ENCODE measurements around the gene LPP. TPM values are rescaled to one million over a fixed set of nuclear protein-coding genes. Genes with fewer than 3 reads are reported as not detected.
A peak's percentile ranks its signal among the peaks of the same experiment; 100 is the strongest.

LPP gene
- total RNA-seq, 4 donors from 2014 or later = 109 to 170 (median 132) TPM

- TF ChIP-seq, protein P1, sequence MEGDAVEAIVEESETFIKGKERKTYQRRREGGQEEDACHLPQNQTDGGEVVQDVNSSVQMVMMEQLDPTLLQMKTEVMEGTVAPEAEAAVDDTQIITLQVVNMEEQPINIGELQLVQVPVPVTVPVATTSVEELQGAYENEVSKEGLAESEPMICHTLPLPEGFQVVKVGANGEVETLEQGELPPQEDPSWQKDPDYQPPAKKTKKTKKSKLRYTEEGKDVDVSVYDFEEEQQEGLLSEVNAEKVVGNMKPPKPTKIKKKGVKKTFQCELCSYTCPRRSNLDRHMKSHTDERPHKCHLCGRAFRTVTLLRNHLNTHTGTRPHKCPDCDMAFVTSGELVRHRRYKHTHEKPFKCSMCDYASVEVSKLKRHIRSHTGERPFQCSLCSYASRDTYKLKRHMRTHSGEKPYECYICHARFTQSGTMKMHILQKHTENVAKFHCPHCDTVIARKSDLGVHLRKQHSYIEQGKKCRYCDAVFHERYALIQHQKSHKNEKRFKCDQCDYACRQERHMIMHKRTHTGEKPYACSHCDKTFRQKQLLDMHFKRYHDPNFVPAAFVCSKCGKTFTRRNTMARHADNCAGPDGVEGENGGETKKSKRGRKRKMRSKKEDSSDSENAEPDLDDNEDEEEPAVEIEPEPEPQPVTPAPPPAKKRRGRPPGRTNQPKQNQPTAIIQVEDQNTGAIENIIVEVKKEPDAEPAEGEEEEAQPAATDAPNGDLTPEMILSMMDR (IDR thresholded peaks at IDR 0.05) = peak in 3 of 6 experiments; percentile 46 to 65 (median 59)
- TF ChIP-seq POLR2A (IDR thresholded peaks at IDR 0.05) = no peak
- DNase-seq = peak in 1 of 3 donors; percentile 67
- Histone ChIP-seq H3K9me3 (no peaks in the 10 kb centered on the region), H3K27ac (peak overlapping the region in 2 of 4 donors; percentile 48 to 74), H3K36me3 (no peaks in the 10 kb centered on the region), H3K4me3 (no peak overlapping the region), H3K27me3 (no peaks in the 10 kb centered on the region), H3K4me1 (peaks cover 0 to 28% (median 0%) of the 10 kb centered on the region in 4 donors)
Observed at GRCh38 chr3:188283347-188283746, 129.4 kb downstream of the LPP start.

DNA sequence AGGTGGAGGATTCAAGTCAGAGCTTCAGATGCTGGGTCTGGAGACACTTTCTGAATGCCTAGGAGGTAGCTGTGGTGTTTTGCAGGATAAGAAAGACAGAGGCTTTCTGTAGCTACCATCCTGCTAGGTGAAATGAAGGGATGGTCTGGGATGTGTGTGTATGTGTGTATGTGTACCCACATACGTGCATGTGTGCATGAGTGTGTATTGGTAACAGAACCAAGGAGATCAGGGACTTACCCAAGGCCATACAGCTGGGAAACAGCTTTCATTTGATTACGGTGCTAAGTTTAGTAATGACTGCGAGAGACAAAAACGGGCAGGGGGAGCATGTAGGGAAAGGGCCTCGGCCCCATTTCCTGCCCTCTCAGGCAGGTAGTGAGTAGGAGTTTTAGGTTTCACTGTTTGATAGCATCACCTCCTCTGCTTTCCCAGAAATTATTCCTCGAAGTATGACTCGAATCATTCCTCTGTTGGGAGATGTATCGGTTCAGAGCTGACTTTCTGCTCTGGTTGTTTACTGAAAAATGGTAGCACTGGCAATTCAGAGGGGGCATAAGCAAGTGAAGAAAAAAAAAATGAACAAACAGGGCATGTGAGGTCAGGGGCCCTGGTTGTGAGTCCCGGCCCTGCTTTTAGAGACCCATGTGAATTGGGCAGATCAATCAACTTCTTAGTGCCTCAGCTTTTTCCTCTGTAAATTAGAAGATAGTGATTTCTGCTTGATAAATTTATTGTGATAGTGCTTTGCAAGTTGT is 130.7 kb downstream of the LPP start:
- H3K4me1 ChIP-seq = peaks cover 0 to 28% (median 0%) of the 10 kb centered on the region in 4 donors
- no peak overlapping the region for H3K4me3 ChIP-seq
- no peaks in the 10 kb centered on the region for H3K27me3 ChIP-seq
- H3K27ac ChIP-seq = peak overlapping the region in 2 of 4 donors; percentile 7 to 74
- H3K9me3 ChIP-seq = no peaks in the 10 kb centered on the region
- no peaks in the 10 kb centered on the region for H3K36me3 ChIP-seq
- peak in 1 of 3 donors; percentile 22 for DNase-seq
- TF ChIP-seq, protein P1 (IDR thresholded peaks at IDR 0.05) = no peak
- TF ChIP-seq POLR2A (IDR thresholded peaks at IDR 0.05) = no peak

GRCh38 chr3:188286087-188286513 is 132.1 kb downstream of the LPP start:
- DNase-seq = peak in 1 of 3 donors; percentile 56
- Histone ChIP-seq H3K27me3 (no peaks in the 10 kb centered on the region), H3K36me3 (no peaks in the 10 kb centered on the region), H3K9me3 (no peaks in the 10 kb centered on the region), H3K4me3 (no peak overlapping the region), H3K27ac (peak overlapping the region in 3 of 4 donors; percentile 22 to 74 (median 30)), H3K4me1 (peaks cover 0 to 31% (median 0%) of the 10 kb centered on the region in 4 donors)
- TF ChIP-seq, protein P1 (IDR thresholded peaks at IDR 0.05) = no peak
- TF ChIP-seq POLR2A (IDR thresholded peaks at IDR 0.05) = no peak

DNA sequence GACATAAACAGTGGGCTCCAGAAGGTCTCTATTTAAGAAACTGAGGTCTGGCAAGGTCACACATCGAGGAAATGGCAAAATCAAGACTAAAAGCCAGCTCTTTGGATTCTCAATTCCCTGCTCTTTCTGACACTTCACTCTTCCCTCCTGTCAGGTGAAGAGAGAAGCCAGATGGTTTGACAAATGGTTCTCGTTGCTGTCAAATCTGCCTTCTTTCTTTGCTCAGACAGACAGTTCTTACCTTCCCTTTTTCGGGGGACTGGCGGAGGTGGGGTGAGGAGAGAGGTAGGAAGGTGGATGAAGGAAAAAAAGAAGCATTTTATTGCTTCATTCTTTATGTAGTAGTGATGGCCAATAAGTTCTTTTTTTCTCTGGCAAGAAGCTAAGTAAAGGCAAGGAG is 133.4 kb downstream of the LPP start:
- H3K27me3 ChIP-seq = no peaks in the 10 kb centered on the region
- DNase-seq = no peak
- TF ChIP-seq, protein P1 (IDR thresholded peaks at IDR 0.05) = no peak
- no peak for TF ChIP-seq POLR2A (IDR thresholded peaks at IDR 0.05)
- H3K4me3 ChIP-seq = no peak overlapping the region
- H3K36me3 ChIP-seq = no peaks in the 10 kb centered on the region
- H3K4me1 ChIP-seq = peaks cover 0 to 32% (median 0%) of the 10 kb centered on the region in 4 donors
- H3K27ac ChIP-seq = peak overlapping the region in 2 of 4 donors; percentile 29 to 74
- no peaks in the 10 kb centered on the region for H3K9me3 ChIP-seq

DNA sequence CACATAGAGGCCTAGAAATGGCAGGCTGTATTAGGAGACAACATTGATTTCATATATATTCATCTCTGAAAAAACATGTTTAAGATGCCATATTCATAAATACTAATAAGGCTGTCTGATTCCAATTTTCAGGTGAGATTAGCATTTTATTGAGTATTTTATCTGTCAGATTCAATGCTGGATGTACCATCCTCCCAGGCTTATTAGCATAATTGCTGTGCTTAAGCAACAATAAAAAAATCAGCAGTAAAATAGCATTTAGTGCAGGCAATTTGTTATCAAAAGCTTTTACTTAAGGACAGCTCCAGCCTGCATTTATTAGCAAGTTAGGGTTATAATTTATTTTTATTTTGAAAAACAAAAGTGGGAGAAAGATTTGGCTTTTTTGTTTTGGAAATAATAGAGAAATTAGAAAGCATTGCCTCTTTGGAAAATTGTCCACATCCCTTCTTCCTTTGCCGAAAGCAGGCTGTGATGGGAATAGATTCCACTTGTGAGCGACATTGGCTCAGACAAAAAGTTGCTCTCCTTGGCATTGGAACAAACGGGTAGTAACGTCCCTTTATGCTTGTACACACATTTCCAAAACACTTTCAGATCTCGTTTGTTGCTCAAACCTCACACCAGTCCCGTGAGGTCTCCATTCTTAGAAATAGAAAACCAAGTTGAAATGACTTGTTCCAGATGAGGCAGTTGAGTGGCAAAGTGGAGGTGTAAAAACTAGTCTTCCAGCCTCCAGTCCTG is 134.0 kb downstream of the LPP start:
- H3K4me3 ChIP-seq = no peak overlapping the region
- no peaks in the 10 kb centered on the region for H3K27me3 ChIP-seq
- H3K27ac ChIP-seq = peak overlapping the region in 2 of 4 donors; percentile 12 to 74
- TF ChIP-seq, protein P1 (IDR thresholded peaks at IDR 0.05) = no peak
- no peak for TF ChIP-seq POLR2A (IDR thresholded peaks at IDR 0.05)
- H3K9me3 ChIP-seq = no peaks in the 10 kb centered on the region
- no peaks in the 10 kb centered on the region for H3K36me3 ChIP-seq
- peaks cover 0 to 27% (median 0%) of the 10 kb centered on the region in 4 donors for H3K4me1 ChIP-seq
- DNase-seq = no peak

Measured in Peyer's patch (tissue), 4 donors.